ENCODE data around the gene NT5C2. TPM values are rescaled to one million over a fixed set of nuclear protein-coding genes. Genes with fewer than 3 reads are reported as not detected.
A peak's percentile ranks its signal among the peaks of the same experiment; 100 is the strongest.

The NT5C2 gene
- total RNA-seq, 1 donor from 2014 or later: 55.0 TPM

DNA sequence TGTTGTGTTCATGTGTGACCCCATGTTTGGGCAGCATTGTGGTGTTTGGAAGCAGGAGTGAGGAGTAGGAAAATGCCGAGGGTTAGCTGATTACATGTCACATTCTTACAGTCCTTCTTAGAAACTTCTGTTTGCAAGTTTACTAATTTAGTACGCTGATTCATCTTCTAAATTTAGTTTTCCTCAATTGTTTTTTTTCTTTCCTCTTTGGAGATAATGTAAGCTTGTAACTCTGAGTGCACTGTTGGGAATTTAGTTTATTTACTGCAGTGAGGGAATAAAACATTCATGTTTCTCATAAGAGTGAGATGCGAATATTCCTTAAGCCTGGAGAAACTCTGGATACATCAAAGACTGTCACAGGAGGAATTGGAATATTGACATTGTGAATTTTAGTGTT, 135.0 kb downstream of the NT5C2 start:
- TF ChIP-seq CTCF (IDR thresholded peaks at IDR 0.05; ENCODE audit: borderline replicate concordance): no peak
- Histone ChIP-seq H3K36me3 (peaks cover 7% of the 10 kb centered on the region), H3K27me3 (ENCODE audit: low read depth) (no peaks in the 10 kb centered on the region), H3K27ac (replicated peaks) (peak overlapping the region; percentile 80), H3K4me1 (peaks cover 37% of the 10 kb centered on the region), H3K4me3 (no peak overlapping the region), H3K9me3 (replicated peaks) (no peaks in the 10 kb centered on the region)
- intact Hi-C loops (cut with micrococcal nuclease): no loop called here
- no peak for DNase-seq

DNA sequence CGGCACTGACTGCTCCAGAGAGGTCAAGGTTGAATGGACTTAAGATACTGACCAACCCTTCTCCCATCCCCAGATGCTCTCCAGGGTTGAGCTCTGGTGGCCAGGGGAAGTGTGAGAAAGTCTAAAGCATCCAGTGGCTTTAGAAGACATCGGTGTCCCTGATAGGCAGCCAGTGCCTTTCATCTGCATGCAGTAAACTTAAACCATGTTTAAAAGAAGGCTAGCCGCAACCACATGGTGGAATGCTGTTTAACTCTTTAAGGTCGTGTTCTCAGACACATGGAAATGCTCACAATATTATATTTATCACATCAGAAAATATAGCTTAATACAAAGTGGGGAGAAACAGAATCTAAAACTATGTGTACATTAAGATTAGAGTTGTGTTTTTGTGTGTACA, 138.0 kb downstream of the NT5C2 start:
- Histone ChIP-seq H3K4me3 (no peak overlapping the region), H3K9me3 (replicated peaks) (no peaks in the 10 kb centered on the region), H3K4me1 (peaks cover 37% of the 10 kb centered on the region), H3K36me3 (peaks cover 7% of the 10 kb centered on the region), H3K27ac (replicated peaks) (no peak overlapping the region), H3K27me3 (ENCODE audit: low read depth) (no peaks in the 10 kb centered on the region)
- intact Hi-C loops (cut with micrococcal nuclease): no loop called here
- DNase-seq: no peak
- no peak for TF ChIP-seq CTCF (IDR thresholded peaks at IDR 0.05; ENCODE audit: borderline replicate concordance)

GRCh38 chr10:103054621-103055020, 138.5 kb downstream of the NT5C2 start:
- peak overlapping the region; percentile 49 for H3K27ac ChIP-seq (replicated peaks)
- TF ChIP-seq CTCF (IDR thresholded peaks at IDR 0.05; ENCODE audit: borderline replicate concordance): no peak
- intact Hi-C loops (cut with micrococcal nuclease): no loop called here
- DNase-seq: no peak
- H3K9me3 ChIP-seq (replicated peaks): no peaks in the 10 kb centered on the region
- H3K36me3 ChIP-seq: peaks cover 7% of the 10 kb centered on the region
- no peaks in the 10 kb centered on the region for H3K27me3 ChIP-seq (ENCODE audit: low read depth)
- peak overlapping the region; percentile 48 for H3K4me3 ChIP-seq
- H3K4me1 ChIP-seq: peaks cover 37% of the 10 kb centered on the region

- no peaks in the 10 kb centered on the region for H3K9me3 ChIP-seq (replicated peaks)
- peak overlapping the region; percentile 49 for H3K27ac ChIP-seq (replicated peaks)
- H3K4me1 ChIP-seq: peaks cover 37% of the 10 kb centered on the region
- peaks cover 7% of the 10 kb centered on the region for H3K36me3 ChIP-seq
- H3K4me3 ChIP-seq: peak overlapping the region; percentile 48
- peak; percentile 44 for DNase-seq
- intact Hi-C loops (cut with micrococcal nuclease): no loop called here
- peak; percentile 43 for TF ChIP-seq CTCF (IDR thresholded peaks at IDR 0.05; ENCODE audit: borderline replicate concordance)
- no peaks in the 10 kb centered on the region for H3K27me3 ChIP-seq (ENCODE audit: low read depth)
These were observed 139.2 kb downstream of the NT5C2 start for GRCh38 chr10:103053659-103054581.

- H3K4me3 ChIP-seq: no peak overlapping the region
- no peak overlapping the region for H3K27ac ChIP-seq (replicated peaks)
- H3K27me3 ChIP-seq (ENCODE audit: low read depth): no peaks in the 10 kb centered on the region
- H3K9me3 ChIP-seq (replicated peaks): no peaks in the 10 kb centered on the region
- peaks cover 34% of the 10 kb centered on the region for H3K4me1 ChIP-seq
- intact Hi-C loops (cut with micrococcal nuclease): no loop called here
- TF ChIP-seq CTCF (IDR thresholded peaks at IDR 0.05; ENCODE audit: borderline replicate concordance): no peak
- H3K36me3 ChIP-seq: no peaks in the 10 kb centered on the region
- no peak for DNase-seq
These were observed 143.8 kb downstream of the NT5C2 start for GRCh38 chr10:103049237-103049636.
